ENCODE results near the gene BUD23. TPM values are rescaled to one million over a fixed set of nuclear protein-coding genes. Genes with fewer than 3 reads are reported as not detected.

Gene BUD23
- total and polyA plus RNA-seq, 9 of the 15 experiments (the other 6 are each of a cell fraction or from before 2014, with no cell fraction given) = 79.5 to 270 (median 150) TPM

DNA sequence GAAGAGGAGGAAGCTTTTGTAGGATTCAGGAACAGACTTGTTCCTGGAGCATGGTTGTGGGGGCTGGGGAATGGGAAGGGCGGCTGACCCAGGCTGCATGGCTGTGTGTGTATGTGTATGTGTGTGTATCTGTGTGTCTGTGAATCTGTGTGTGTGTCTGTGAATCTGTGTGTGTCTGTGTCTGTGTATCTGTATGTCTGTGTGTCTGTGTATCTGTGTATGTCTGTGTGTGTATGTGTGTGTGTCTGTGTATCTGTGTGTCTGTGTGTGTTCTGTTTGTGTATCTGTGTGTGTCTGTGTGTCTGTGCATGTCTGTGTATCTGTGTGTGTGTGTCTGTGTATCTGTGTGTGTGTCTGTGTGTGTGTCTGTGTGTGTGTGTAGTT, 42.7 kb downstream of the BUD23 start (continued):
- TF ChIP-seq MXI1 (IDR thresholded peaks at IDR 0.05; ENCODE audit: low read depth, low read length) (no peak), MCM3 (IDR thresholded peaks at IDR 0.05) (peak; percentile 86), ZKSCAN8 (CRISPR knock-in tag; IDR thresholded peaks at IDR 0.05) (no peak), BCL6 (CRISPR knock-in tag; IDR thresholded peaks at IDR 0.05) (no peak), ILK (tag; IDR thresholded peaks at IDR 0.05; ENCODE audit: borderline replicate concordance, low read depth) (no peak), HNRNPLL (IDR thresholded peaks at IDR 0.05; ENCODE audit: low read depth, low read length, poor library complexity, severe bottlenecking) (no peak), RBM25 (IDR thresholded peaks at IDR 0.05; ENCODE audit: low read depth, low read length, severe bottlenecking) (no peak), NR2C1 (IDR thresholded peaks at IDR 0.05) (0 out of 2 replicates have a peak, but pooled peaks have one; percentile 33), NR2C1 (tag; IDR thresholded peaks at IDR 0.05) (no peak), RBM15 (IDR thresholded peaks at IDR 0.05; ENCODE audit: insufficient read depth, low read length) (no peak), NFYB (IDR thresholded peaks at IDR 0.05; ENCODE audit: extremely low read depth, insufficient read length) (no peak), BHLHE40 (IDR thresholded peaks at IDR 0.05; ENCODE audit: low read length) (no peak), KAT7 (CRISPR knock-in tag; IDR thresholded peaks at IDR 0.05; ENCODE audit: borderline replicate concordance) (no peak), ZNF780A (CRISPR knock-in tag; IDR thresholded peaks at IDR 0.05) (no peak), EZH2 (IDR thresholded peaks at IDR 0.05; ENCODE audit: borderline replicate concordance, low read depth, low read length) (no peak), SETDB1 (IDR thresholded peaks at IDR 0.05; ENCODE audit: low read length) (no peak), MEF2D (tag; conservative IDR thresholded peaks at IDR 0.05; ENCODE audit: low read depth) (no peak)
- TF ChIP-seq, protein P1, sequence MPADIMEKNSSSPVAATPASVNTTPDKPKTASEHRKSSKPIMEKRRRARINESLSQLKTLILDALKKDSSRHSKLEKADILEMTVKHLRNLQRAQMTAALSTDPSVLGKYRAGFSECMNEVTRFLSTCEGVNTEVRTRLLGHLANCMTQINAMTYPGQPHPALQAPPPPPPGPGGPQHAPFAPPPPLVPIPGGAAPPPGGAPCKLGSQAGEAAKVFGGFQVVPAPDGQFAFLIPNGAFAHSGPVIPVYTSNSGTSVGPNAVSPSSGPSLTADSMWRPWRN (IDR thresholded peaks at IDR 0.05; ENCODE audit: low read depth) = no peak
- TF ChIP-seq, protein P2, sequence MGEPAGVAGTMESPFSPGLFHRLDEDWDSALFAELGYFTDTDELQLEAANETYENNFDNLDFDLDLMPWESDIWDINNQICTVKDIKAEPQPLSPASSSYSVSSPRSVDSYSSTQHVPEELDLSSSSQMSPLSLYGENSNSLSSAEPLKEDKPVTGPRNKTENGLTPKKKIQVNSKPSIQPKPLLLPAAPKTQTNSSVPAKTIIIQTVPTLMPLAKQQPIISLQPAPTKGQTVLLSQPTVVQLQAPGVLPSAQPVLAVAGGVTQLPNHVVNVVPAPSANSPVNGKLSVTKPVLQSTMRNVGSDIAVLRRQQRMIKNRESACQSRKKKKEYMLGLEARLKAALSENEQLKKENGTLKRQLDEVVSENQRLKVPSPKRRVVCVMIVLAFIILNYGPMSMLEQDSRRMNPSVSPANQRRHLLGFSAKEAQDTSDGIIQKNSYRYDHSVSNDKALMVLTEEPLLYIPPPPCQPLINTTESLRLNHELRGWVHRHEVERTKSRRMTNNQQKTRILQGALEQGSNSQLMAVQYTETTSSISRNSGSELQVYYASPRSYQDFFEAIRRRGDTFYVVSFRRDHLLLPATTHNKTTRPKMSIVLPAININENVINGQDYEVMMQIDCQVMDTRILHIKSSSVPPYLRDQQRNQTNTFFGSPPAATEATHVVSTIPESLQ (CRISPR knock-in tag; IDR thresholded peaks at IDR 0.05) = no peak
- TF ChIP-seq, protein P3, sequence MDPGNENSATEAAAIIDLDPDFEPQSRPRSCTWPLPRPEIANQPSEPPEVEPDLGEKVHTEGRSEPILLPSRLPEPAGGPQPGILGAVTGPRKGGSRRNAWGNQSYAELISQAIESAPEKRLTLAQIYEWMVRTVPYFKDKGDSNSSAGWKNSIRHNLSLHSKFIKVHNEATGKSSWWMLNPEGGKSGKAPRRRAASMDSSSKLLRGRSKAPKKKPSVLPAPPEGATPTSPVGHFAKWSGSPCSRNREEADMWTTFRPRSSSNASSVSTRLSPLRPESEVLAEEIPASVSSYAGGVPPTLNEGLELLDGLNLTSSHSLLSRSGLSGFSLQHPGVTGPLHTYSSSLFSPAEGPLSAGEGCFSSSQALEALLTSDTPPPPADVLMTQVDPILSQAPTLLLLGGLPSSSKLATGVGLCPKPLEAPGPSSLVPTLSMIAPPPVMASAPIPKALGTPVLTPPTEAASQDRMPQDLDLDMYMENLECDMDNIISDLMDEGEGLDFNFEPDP (CRISPR knock-in tag; IDR thresholded peaks at IDR 0.05) = no peak
- TF ChIP-seq, protein P4, sequence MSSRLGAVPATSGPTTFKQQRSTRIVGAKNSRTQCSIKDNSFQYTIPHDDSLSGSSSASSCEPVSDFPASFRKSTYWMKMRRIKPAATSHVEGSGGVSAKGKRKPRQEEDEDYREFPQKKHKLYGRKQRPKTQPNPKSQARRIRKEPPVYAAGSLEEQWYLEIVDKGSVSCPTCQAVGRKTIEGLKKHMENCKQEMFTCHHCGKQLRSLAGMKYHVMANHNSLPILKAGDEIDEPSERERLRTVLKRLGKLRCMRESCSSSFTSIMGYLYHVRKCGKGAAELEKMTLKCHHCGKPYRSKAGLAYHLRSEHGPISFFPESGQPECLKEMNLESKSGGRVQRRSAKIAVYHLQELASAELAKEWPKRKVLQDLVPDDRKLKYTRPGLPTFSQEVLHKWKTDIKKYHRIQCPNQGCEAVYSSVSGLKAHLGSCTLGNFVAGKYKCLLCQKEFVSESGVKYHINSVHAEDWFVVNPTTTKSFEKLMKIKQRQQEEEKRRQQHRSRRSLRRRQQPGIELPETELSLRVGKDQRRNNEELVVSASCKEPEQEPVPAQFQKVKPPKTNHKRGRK (tag; IDR thresholded peaks at IDR 0.05) = no peak
- TF ChIP-seq, protein P5, sequence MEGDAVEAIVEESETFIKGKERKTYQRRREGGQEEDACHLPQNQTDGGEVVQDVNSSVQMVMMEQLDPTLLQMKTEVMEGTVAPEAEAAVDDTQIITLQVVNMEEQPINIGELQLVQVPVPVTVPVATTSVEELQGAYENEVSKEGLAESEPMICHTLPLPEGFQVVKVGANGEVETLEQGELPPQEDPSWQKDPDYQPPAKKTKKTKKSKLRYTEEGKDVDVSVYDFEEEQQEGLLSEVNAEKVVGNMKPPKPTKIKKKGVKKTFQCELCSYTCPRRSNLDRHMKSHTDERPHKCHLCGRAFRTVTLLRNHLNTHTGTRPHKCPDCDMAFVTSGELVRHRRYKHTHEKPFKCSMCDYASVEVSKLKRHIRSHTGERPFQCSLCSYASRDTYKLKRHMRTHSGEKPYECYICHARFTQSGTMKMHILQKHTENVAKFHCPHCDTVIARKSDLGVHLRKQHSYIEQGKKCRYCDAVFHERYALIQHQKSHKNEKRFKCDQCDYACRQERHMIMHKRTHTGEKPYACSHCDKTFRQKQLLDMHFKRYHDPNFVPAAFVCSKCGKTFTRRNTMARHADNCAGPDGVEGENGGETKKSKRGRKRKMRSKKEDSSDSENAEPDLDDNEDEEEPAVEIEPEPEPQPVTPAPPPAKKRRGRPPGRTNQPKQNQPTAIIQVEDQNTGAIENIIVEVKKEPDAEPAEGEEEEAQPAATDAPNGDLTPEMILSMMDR (IDR thresholded peaks at IDR 0.05 in 2 of 3, conservative IDR thresholded peaks at IDR 0.05 in 1 of 3; ENCODE audit: insufficient read depth in 2 of 3, low read depth in 1 of 3, low read length in 3 of 3) = no peak; a peak in 1 of 6 replicates
